Daoy (cell line): ENCODE measurements around the gene TMC4. TPM values are rescaled to one million over a fixed set of nuclear protein-coding genes. Genes with fewer than 3 reads are reported as not detected.
"Not testable (repeated sequence)": the region's sequence is repeated elsewhere in the genome, so short reads cannot be mapped to it uniquely, and the experiment has no call there.

ENCODE experiments used
- DNase-seq: peaks from one replicate; pipeline ENCODE4 v3.0.0-alpha.2; 2015; ENCODE audit warnings: low read depth
- total RNA-seq: library from RNA; depleted of rRNA; stranded (reverse); fragments of >200 nt; shearing (Covaris generic); gene quantifications from 2 replicates; pipeline ENCODE4 v1.2.3, GENCODE V29; 2014; rRNA removed

Gene TMC4, protein sequence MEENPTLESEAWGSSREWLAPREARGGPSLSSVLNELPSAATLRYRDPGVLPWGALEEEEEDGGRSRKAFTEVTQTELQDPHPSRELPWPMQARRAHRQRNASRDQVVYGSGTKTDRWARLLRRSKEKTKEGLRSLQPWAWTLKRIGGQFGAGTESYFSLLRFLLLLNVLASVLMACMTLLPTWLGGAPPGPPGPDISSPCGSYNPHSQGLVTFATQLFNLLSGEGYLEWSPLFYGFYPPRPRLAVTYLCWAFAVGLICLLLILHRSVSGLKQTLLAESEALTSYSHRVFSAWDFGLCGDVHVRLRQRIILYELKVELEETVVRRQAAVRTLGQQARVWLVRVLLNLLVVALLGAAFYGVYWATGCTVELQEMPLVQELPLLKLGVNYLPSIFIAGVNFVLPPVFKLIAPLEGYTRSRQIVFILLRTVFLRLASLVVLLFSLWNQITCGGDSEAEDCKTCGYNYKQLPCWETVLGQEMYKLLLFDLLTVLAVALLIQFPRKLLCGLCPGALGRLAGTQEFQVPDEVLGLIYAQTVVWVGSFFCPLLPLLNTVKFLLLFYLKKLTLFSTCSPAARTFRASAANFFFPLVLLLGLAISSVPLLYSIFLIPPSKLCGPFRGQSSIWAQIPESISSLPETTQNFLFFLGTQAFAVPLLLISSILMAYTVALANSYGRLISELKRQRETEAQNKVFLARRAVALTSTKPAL
- 0.06 TPM in 1 of 2 replicates, not detected in the other for total RNA-seq

DNA sequence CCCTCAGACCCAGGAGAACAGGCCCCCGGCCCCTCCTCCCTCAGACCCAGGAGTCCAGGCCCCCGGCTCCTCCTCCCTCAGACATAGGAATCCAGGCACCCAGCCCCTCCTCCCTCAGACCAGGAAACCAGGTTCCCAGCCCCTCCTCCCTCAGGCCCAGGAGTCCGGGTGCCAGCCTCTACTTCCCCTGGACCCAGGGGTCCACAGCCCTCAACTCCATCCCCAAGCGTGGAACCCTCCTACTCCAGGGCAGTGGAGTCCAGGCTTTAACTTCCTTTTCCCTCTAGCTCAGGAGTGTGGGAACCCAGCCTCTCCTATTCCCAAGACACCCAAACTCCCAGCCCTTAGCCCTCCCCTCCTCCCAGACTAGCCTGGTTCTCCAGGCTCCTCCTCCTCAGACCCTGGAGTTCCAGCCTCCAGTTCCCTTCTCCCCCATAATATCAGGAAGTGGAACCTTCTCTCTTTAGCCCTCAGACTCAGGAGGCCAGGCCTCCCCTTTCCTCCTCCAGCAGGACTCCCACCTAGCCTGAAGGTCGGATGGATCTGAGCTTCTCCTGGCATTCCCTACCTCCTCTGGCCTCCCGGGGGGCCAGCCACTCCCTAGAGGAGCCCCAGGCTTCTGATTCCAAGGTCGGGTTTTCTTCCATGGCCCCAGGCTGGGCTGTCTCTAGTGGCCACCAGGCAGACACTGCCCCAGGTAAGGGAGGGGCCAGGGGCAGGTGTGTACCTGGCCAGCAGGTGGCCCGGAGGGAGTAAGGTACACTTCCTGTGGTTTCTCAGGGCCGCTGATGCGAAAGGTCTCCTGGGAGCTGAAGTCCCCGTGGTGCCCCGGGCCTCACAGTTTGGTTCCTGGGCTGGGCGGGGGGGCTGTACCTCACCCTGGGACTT is at the start of gene TMC4:
Gene TMC4 (minus strand): TSS at position 690 of the 888 bp plus-strand sequence. CDS start 43 bp downstream, at position 647.
- no peak for DNase-seq

DNA sequence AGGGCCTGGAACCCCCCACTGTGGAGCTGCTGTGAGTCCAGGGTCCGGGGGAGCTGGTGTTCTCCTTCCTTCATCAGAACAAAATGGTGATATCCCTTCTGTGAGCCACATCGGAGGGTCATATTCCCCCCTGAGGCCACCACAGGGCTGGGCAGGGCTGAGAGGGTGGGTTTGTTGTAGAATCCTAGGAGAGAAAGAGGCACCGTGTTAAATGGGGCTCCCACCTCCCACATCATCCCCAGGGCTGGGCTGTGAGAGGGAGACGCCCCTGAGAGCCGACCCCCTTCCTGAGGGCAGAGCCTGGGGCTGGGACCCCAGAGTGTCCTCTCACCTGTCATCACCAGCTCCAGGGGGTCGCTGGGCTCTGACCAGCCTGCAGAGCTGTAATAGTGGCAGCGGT is 49.0 kb upstream of the TMC4 start:
- DNase-seq = not testable (repeated sequence)

DNA sequence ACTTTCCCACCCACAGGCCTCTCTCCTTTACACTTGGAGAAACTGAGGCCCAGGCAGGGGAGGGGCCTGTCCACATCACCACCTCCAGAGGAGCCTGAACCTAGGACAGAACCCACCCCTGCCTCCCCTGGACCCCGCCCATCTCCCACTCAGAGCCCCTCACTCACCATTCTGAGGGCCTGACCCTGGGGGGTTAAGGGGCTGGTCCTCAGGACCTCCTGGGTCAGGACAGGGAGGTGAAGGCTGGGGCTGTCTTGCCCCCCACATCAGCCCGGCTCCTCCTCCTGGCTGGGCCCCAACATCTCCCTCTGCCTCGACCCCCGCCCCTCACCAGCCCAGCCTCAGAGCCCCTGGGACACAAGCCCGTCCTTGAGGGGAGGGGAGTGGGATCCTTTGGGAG is 46.7 kb upstream of the TMC4 start:
- DNase-seq = not testable (repeated sequence)

DNA sequence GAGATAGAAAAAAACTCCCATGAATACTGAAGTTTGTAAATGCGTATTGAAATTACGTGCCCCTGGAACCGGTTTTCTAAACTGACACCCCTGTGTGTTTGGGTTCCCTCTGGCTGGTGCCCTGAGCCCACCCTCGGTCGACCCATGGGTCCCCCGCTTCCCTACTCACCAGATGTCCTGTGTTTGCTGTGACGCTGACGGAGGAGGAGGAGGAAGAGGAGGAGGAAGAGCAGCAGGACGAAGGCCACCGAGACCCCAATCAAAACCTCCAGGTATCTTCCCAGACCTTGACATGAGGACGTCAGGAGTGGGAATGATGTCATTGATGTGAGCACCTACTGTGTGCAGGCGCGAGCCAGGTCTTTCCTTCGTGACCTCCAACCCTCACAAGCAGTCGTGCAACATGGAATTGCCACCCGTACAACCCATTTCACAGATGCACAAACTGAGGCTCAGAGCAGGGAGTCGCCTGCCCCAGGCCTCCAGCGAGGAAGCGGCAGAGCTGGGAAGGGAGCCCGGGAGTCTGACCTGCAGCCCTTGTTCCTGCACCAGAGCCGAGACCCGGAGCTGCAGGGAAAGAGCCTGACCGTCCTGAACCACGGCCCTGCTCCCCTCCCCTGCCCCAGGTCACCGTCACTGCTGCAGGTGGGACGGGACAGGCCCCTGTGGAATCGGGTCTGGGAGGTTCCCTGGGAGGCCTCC is 46.2 kb upstream of the TMC4 start:
- no peak for DNase-seq

DNA sequence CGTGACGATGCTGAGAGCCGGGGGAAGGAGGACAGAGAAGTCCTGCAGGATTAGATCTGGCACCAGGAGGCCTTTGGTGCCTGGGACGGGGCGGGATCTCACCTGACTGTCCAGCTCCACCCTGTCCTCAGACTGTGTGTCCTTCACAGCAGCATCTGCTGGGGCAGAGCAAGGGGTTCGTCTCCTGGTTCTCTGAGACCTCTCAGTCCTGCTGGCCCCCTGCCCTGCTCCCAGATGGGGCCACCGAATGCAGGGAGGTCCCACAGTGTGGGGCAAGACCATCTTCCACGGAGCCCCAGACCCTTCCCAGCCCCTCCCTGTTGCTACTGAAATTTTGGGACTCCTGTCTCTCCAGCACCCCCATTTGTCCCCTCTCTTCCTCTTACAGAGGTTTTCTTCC is 45.3 kb upstream of the TMC4 start:
- no peak for DNase-seq

DNA sequence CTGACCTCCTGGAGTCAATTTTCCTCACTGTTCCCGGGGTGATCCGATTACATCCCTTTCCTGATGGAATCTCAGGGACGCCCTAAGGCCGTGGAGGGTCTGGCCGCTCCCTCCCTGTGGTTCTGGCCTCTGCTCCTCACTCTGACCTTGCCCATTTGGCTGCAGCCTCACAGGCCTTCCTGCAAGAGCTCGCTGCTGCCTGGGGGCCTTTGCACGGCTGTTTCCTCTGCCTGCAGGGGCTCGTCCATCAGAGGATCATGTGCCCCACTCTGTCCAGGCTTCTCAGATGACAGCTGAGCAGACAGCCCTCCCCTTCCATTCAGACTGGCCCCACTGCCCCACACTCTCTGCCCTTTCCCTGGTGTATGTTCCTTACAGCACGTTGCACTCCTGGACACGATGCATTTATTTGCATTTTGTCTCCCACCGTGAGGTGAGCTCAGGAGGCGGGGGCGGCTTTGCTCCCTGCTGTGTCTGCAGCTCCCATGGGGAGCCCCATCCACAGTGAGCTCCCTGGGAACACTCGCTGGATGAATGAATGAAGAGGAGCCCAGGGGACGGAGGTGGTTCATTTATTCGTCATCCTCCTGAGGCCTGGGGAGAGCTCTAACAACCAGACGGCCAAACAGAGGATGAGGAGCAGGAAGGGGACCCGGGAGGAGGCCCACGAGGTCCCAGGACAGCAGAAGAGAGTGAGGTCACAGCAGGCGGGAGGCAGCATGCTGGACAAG is 44.7 kb upstream of the TMC4 start:
- not testable (repeated sequence) for DNase-seq

DNA sequence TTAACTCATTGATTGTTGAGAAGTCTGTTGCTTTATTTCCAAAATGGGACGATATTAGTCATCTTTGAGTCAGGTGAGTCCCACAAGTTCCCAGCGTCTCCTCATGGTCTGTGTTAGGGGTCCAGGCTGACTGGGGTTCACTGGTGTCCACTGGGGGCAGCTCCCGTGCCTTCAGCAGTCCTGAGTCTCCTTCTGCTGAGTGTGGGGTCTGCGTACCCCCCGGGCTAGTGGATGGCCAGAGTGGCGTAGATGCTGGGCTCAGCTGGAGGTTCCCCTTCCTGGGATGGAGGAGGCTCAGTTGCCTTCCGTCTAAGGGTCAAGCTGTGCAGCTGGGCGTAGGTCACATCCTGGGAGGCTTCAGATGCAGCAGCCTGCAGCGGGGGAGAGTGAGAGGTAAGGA is 43.9 kb upstream of the TMC4 start:
- no peak for DNase-seq

DNA sequence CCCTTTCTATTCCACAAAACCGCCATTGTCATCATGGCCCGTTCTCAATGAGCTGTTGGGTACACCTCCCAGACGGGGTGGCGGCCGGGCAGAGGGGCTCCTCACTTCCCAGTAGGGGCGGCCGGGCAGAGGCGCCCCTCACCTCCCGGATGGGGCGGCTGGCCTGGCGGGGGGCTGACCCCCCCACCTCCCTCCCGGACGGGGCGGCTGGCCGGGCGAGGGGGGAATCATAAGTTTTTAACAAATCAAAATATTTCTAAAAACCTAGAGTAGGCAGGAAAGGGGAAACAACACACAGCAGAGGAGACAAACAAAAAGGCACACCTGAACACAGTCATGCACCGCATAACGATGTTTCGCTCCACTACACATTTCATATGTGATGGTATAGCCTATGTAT is 41.8 kb upstream of the TMC4 start:
- not testable (repeated sequence) for DNase-seq

DNA sequence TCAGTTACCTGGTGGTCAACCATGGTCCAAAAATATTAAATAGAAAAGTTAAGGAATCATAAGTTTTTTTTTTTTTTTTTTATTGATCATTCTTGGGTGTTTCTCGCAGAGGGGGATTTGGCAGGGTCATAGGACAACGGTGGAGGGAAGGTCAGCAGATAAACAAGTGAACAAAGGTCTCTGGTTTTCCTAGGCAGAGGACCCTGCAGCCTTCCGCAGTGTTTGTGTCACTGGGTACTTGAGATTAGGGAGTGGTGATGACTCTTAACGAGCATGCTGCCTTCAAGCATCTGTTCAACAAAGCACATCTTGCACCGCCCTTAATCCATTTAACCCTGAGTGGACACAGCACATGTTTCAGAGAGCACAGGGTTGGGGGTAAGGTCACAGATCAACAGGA is 41.3 kb upstream of the TMC4 start:
- not testable (repeated sequence) for DNase-seq

DNA sequence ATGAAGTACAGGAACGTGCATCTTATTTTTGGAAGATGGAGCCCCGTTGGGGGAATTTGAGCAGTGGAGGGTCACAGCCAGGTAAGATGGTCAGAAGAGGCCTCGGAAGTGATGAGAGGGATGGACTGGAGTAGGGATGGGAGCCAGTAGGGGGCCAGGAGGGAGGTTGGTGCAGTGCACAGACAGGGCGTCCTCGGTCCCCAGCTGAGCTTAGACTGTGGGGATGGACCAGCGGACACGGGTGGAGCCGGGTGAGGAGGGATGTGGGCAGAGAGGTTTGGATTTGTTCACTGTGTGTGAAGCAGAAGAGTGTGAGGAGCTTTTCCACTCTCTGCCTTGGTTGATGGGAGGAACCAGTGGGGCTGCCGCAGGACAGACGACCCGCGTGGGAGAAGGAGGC is 38.3 kb upstream of the TMC4 start:
- DNase-seq = no peak

DNA sequence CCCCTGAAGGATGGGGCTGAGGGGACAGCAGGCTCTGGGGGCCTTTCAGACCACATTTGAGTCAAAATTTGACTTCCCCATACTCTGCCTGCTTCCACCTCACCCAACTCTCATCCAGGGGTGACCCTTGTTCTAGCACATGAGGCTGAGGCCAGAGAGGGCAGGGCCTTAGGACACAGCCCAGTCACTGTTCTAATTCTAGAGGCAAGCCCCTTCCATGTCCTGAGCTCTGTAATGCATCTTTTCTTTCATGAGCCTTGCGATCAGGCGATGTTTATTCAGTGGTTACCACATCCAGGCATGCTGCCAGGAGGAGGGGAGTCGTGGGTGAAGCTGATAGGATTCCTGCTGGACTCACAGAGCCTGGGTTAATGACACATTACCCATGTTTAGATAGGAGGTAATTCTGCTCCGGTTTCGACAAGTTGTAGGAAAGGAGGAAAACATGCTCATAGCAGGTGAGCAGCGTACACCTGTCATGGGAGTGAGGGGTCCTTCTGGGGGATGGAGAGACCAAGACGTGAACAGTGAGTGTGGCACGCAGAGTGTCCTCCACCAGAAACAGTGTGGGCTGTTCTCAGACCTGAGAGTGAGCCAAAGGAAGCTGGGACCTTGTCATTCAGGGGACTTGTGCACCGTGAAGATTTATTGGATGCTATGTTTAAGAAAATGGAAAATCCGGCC is 37.0 kb upstream of the TMC4 start:
- peak; percentile 98 for DNase-seq

DNA sequence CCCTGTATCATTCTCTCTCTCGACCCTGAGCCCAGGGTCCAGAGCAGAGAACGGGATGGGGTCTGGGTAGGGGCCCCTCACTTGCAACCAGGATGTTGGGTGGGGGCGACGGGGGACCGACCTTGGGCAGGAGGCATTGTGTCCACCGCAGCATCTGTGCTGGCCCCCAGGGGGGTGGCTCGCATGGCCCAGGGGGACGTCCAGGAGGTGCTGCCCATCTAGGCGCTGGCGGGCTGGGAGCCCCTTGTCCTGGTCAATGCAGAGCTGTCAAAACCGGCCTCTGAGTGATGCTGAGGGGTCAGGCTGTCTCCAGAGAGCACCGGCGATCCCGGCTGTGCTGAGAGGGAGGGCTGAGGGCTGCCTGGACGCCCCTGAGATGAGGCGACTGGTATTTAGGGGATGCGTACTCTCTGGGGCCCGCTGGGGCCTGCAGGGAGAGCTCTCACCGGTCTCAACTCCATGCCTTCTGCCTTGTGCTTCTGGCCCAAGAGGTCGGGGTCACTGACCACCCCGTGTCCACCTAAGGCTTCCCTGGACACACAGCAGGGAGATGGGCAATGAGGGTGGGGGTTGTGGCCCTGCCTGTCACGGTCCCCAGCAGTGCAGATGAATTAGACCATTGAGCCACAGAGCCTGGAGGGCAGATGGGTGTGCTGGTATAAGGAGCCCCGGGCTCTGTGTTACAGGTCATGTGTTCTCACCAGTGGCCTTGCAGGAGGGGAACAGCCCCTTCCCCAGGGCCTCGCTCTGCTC is 36.3 kb upstream of the TMC4 start:
- peak; percentile 50 for DNase-seq

DNA sequence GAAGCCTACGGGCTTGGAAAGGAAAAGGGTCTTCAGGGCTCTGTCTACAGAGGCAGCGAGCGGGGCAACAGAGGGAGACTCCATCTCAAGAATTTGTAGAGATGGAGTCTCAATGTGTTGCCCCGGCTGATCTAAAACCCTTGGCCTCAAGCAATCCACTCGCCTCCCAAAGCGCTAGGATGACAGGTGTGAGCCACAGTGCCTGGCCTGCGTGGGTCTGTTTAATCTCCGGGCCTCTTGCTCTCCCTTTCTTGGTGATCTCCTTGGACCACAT is 35.8 kb upstream of the TMC4 start:
- peak; percentile 49 for DNase-seq

DNA sequence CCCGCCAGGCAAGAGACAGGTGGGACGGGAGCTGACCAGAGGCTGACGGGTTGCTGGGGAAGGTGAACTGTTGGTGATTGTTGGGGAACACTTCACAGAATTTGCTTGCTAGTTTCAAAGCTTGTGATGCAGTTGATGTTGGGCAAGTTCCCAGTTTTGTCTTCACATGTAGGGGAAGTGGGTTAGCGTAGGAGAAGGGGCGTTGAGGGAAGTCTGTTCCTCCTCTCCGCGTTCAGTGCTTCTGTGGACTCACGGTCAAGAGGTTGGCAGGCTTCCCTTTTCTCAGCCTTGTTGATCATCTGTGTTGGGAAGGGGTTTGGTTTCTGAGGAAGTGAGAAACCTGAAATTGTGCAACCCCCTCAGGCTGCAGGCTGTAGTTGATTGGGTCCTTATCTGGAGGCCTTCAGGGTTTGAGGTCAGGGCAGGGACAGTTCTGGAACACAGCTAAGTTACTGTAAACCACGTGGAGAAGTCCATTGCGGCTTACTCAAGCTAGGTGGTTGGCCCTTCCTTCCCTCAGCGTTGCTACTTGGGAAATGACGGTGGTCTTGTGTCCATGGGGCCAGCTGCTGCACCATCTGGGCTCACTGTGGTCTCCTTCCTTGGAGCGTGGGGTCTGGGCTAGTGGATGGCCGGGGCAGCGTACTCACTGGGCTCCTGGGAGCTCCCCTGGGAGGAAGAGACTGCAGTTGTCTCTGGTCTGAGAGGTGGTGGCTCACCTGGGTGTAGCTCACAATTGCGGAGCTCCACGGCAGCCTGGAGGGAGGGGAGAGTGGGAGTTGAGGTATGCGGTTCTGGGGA is 35.2 kb upstream of the TMC4 start:
- DNase-seq = peak; percentile 49

DNA sequence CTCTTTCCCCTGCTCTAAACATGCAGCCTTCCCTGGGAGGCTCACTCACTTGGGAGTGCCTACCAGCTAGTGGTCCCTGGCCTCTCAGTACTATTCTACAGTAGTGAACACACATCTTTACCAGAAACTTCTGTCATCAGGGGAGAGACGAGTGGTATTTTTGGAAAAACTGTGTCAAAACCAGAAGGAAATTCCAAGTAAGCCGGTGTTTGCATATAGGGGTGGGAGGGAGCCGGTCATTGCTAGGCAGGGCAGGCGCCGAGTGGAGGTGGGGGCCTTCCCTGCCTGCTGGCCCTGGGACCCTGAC is 34.7 kb upstream of the TMC4 start:
- no peak for DNase-seq

DNA sequence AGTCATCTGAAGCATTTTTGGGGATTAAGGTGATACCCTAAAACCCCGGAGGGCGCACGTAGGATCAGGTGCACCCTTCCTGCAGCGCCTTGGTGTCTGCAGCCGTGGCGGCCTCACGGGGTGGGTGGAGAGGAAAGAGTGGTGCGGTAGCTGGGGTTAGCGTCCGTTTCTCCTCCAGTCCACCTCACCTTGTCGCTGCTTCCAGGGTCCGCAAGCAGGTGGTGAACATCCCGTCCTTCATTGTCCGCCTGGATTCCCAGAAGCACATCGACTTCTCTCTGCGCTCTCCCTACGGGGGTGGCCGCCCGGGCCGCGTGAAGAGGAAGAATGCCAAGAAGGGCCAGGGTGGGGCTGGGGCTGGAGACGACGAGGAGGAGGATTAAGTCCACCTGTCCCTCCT is 34.2 kb upstream of the TMC4 start:
- DNase-seq = not testable (repeated sequence)

DNA sequence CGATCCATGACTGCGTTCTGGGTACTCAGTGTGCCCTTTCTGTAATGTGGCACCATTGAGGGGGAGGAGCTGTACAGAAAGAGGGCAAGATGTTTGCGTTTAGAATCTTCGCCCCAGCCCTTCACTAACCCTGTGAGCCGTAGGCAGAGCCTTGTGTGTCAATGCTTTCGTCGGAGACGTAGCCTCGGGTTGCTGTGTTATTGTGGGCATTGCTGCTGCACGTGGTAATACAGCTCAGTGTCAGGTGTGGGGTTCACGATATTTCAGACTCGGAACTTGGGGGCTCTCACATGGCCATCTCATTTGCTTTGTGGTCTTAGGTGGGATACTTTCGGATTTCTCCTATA is 33.8 kb upstream of the TMC4 start:
- no peak for DNase-seq

DNA sequence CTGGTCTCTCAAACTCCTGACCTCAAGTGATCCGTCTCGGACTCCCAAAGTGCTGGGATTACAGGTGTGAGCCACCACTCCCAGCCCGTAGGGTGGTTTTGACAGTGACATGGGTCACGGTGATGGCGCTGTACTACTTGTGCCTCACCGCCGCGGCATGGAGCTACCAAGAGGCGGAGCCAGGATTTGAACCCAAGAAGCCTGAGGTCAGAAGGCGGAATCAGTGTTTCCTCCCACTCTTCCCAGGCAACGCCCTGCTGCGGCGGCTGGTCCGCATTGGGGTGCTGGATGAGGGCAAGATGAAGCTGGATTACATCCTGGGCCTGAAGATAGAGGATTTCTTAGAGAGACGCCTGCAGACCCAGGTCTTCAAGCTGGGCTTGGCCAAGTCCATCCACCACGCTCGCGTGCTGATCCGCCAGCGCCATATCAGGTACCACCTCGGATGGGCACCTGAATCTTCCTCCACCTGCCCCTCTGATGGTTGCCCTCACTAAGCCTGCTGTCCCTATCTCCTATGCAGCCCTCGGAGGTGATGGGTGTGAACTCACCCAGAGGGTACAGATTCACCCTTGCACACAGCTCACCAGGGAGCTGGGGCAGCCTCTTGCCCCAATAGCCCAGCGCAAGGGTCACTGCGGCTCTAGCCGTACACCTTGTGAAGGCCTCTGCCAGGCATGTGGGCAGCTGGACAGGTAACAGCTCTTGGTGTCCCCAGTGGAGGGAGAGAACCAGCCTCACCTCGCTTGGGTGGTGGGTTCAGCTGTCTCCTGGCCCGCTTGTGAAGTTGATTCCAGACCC is 33.3 kb upstream of the TMC4 start:
- no peak for DNase-seq
